NCI-H146 treated with DMSO at 0.1 percent for 48 hours (cell line): ENCODE measurements around the gene BAX.

Experiments
- DNase-seq: peaks from one replicate; lab custom pipeline; 2025; ENCODE audit not compliant: unreplicated experiment; lab: John Stamatoyannopoulos, UW

BAX gene

DNA sequence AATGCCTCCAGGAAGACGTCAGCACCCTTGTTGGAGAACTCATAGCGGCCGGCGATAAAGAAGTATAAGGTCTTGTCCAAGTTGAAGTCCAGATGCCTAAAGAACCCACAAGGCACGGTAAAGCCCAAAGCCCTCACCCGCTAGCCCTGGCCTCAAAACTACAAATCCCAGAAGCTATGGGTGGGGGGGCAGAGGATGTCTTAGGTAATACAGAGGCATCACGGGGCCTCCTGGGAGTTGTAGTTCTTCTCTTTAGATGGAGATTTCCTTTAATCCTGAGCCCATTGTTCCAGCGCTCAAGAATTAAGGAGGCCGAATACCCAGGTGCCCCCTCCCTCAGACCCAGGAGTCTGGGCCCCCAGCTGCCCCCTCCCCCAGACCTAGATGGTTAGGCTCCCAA lies 27.6 kb downstream of the BAX start:
- no peak for DNase-seq

DNA sequence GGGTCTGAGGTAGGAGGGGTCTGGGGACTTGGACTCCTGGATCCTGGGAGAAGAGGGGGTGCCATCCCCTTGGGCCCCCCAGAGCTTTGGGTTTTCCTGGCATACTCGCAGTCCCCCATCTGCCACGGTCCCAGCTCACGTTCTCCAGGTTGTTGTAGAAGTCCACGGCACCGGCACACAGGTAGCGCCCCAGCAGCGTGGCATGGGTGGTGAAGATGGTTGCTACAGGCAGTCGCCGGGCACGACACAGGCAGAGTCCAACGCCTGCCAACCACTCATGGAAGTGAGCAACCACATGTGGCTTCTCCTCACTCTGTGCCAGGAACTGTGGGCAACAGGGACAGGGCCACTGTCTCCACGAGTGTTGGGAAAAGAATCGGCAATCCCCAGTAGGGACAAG lies 31.0 kb downstream of the BAX start:
- no peak for DNase-seq

DNA sequence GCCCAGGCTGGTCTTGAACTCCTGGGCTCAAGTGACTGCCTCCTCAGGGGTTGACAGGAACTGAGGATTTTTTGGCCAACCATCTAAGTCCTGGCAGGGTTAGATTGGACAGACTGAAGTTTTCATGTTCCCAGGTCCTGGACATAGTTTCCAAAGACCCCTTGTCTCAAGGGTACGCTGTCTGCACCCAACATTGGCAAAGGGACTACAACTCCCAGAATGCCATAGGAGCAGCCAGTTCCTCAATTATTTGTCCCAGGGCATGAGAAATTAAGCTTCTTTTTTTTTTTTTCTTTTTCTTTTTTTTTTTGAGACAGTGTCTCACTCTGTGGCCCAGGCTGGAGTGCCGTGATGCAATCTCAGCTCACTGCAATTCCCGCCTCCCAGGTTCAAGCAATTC lies 31.5 kb downstream of the BAX start:
- DNase-seq: no peak

DNA sequence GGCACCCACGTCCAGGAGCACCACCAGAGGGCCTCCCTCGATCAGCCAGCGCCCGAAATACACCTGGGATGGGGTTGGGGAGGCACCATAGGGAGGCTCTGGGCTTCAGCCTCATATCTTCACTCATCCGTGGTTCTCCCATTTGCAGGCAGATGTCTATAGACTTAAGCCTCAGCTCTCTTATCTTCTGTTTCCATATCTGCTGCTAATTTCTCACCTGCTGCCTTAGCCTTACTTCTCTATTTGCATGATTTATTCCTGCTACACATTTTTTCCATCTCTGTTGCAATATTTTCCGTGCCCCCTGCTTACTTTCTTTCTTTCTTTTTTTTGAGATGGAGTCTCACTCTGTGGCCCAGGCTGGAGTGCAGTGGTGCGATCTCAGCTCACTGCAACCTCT lies 32.6 kb downstream of the BAX start:
- no peak for DNase-seq

DNA sequence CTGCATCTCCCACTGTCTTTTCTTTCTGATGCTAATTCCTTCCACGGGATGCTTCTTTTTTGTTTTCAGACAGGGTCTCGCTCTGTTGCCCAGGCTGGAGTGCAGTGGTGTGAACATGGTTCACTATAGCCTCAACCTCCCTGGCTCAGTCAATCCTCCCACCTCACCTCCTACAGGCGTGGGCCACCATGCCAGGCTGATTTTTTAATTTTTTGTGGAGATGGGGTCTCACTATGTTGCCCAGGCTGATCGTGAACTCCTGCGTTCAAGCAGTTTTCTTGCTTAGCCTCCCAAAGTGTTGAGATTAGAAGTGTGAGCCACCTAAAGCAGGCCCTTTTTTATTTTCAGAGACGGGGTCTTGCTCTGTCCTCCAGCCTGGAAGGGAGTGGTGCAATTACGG lies 33.6 kb downstream of the BAX start:
- no peak for DNase-seq

DNA sequence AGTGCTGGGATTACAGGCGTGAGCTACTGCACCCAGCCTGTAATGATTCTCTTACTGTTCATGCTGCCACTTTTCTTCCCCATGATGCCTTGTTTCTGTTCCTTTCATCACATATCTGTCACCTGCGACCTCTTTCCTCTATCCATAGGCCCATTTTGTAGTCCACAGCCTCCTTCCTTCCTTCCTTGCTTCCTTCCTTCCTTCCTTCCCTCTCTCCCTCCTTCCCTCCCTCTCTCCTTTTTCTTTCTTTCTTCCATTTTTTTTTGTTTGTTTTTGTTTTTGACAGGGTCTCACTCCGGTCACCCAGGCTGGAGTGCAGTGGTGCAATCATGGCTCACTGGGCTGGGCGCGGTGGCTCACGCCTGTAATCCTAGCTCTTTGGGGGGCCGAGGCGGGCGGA lies 34.2 kb downstream of the BAX start:
- no peak for DNase-seq

GRCh38 chr19:48989701-48990291 lies 35.1 kb downstream of the BAX start:
- DNase-seq: no peak

- DNase-seq: no peak
Observed at GRCh38 chr19:48990400-48990799, 35.7 kb downstream of the BAX start.

GRCh38 chr19:48991011-48991609 lies 36.4 kb downstream of the BAX start:
- DNase-seq: no peak

DNA sequence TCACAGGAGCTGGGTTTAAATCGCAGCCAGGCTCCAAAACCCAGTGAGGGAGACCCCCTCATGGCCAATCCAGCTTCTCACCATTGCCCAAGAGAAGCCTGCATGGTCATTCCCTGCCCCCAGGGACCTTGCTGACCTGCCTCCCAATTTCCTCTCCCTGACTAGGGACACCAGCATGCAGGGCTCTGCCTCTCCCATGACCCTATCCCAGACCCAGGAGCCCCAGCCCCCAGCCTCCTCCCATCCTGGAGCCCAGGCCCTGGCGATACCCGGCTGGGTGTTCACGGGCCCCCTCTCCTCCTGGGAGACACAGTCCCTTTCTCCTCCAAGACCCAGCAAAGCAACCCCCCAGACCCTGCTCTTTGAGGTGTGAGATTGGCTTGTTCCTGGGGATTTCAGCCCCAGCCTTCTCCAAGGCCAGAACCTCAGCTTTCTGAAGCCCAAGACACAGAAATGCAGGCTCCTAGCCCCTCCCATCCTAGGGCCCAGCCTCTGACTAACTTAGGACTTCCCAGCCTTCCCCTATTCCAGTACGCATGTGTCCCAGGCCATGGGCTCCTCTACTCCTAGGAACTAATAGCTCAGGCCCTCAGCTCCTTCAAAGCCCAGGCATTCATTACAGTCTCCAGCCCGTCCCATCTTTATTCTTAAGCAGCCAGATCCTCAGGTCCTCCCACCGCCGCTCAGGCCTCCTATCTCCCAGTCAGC lies 37.4 kb downstream of the BAX start:
- no peak for DNase-seq

GRCh38 chr19:48992581-48993174 lies 38.0 kb downstream of the BAX start:
- no peak for DNase-seq

GRCh38 chr19:48993175-48994034 lies 38.7 kb downstream of the BAX start, which contains the start of the genes GYS1 and RUVBL2:
TSS of gene GYS1 (minus strand) at chr19:48993309. CDS start at chr19:48993112, 197 bp downstream.
TSS of gene RUVBL2 (plus strand) at chr19:48993887. CDS start at chr19:48993912, 25 bp downstream.
- DNase-seq: peak; percentile 99

GRCh38 chr19:48994035-48994386 lies 39.3 kb downstream of the BAX start:
- DNase-seq: no peak

DNA sequence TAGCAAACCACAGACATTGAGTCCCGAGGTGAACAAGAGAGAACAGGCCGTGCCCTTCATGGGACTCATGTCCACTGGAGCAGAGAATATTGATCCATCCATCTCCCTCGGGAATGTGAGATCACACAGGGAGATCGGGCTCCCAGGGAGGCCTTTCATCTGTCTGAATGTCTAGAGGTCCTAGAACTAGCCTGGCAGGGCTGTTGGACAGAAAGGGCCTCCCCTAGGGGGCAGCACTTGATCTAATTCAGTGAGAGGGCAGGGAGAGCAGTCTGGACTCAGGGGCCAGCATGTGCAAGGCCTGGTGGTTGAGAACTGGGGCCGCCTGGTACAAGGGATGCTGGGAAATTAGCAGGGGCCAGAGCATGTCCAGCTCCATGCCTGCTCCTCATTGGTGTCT lies 43.3 kb downstream of the BAX start:
- DNase-seq: no peak

- no peak for DNase-seq
Observed at GRCh38 chr19:48999481-49000325, 45.0 kb downstream of the BAX start.

DNA sequence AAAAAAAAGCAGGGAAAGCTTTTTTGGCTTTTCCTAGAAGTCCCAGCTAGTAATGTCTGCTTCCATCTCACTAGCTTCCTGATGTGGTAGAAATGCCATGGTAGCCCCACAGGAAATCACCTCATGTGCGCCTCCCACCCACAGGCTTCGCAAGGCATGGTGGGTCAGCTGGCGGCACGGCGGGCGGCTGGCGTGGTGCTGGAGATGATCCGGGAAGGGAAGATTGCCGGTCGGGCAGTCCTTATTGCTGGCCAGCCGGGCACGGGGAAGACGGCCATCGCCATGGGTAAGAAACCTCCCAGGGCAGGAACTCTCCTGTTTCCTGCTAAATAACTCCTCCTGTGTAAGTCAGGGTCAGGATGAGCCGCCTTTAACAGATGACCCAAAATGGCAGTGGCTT lies 49.5 kb downstream of the BAX start:
- DNase-seq: no peak

DNA sequence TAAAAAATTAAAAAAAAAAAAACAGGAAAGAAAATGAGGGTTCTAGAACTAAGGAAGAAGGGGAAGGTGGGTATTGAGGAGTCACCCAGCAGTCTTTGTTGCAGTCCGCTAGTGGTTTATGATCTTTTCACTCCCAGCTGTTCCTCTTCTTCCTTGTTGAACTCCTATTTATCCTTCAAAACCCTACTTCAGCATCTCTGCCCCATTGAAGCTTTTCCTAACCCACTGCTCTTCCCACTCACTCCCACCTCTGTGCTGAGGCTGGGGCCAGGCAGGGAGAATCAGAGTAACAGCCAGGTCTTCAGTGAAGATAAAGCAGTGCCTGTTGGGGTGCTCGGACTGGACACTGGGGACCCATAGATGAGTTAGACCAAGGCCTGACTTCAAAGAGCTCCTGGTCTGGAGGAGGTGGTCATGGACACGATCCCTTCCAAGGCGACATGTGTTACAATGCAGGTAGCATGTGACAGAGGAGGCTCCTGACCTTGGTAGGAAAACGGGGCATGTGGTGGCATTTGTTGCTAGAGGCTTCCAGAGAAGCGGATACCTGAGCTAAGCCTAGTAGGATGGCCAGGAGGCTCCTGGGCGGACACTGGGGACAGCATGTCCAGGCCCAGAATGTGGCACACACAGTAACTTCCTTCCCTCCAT lies 50.4 kb downstream of the BAX start:
- no peak for DNase-seq

GRCh38 chr19:49006905-49007304 lies 52.2 kb downstream of the BAX start:
- DNase-seq: no peak

- DNase-seq: no peak
Observed at GRCh38 chr19:49009828-49010227, 55.2 kb downstream of the BAX start.

- no peak for DNase-seq
Observed at GRCh38 chr19:49010453-49010852, 55.8 kb downstream of the BAX start.
